Stimulated activated CD4-positive, alpha-beta T cell treated with anti-CD3 and anti-CD28 coated beads, Interleukin-15, amount 100 ng/mL, for 24 hours (primary cell): ENCODE data around the gene ADAMTS19.
"Not testable (repeated sequence)": the region's sequence is repeated elsewhere in the genome, so short reads cannot be mapped to it uniquely, and the experiment has no call there.

Source experiments
- DNase-seq: peaks from one replicate; pipeline ENCODE4 v3.0.0-alpha.2; 2020

ADAMTS19 gene, protein sequence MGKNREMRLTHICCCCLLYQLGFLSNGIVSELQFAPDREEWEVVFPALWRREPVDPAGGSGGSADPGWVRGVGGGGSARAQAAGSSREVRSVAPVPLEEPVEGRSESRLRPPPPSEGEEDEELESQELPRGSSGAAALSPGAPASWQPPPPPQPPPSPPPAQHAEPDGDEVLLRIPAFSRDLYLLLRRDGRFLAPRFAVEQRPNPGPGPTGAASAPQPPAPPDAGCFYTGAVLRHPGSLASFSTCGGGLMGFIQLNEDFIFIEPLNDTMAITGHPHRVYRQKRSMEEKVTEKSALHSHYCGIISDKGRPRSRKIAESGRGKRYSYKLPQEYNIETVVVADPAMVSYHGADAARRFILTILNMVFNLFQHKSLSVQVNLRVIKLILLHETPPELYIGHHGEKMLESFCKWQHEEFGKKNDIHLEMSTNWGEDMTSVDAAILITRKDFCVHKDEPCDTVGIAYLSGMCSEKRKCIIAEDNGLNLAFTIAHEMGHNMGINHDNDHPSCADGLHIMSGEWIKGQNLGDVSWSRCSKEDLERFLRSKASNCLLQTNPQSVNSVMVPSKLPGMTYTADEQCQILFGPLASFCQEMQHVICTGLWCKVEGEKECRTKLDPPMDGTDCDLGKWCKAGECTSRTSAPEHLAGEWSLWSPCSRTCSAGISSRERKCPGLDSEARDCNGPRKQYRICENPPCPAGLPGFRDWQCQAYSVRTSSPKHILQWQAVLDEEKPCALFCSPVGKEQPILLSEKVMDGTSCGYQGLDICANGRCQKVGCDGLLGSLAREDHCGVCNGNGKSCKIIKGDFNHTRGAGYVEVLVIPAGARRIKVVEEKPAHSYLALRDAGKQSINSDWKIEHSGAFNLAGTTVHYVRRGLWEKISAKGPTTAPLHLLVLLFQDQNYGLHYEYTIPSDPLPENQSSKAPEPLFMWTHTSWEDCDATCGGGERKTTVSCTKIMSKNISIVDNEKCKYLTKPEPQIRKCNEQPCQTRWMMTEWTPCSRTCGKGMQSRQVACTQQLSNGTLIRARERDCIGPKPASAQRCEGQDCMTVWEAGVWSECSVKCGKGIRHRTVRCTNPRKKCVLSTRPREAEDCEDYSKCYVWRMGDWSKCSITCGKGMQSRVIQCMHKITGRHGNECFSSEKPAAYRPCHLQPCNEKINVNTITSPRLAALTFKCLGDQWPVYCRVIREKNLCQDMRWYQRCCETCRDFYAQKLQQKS

GRCh38 chr5:129459777-129460671 is at the start of gene ADAMTS19:
TSS of gene ADAMTS19 (plus strand) at chr5:129460298. CDS start at chr5:129460392, 94 bp downstream.
- peak; percentile 46 for DNase-seq

GRCh38 chr5:129410488-129410887 is 49.6 kb upstream of the ADAMTS19 start:
- DNase-seq = no peak

GRCh38 chr5:129412721-129413120 is 47.4 kb upstream of the ADAMTS19 start:
- no peak for DNase-seq

DNA sequence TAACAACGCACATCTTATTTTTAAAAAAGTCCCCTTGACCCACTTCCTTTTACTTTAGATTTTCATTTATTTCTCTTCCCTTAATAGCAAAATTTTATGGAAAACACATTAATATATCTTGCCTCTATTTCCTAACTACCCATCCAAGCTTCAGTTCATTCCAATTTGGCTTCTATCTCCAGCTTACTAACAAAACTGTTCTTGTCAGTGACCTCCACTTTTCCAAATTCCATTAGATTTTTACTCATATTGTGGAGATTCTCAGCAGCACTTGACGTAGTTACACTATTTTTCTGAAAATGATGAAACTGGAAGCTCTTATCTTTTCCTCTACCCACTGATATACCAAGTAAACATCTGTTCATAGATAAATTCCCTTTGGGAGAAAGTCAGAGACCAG is 46.5 kb upstream of the ADAMTS19 start:
- DNase-seq = no peak

GRCh38 chr5:129419292-129419691 is 40.8 kb upstream of the ADAMTS19 start:
- DNase-seq = no peak

GRCh38 chr5:129425031-129425430 is 35.1 kb upstream of the ADAMTS19 start:
- DNase-seq = no peak

DNA sequence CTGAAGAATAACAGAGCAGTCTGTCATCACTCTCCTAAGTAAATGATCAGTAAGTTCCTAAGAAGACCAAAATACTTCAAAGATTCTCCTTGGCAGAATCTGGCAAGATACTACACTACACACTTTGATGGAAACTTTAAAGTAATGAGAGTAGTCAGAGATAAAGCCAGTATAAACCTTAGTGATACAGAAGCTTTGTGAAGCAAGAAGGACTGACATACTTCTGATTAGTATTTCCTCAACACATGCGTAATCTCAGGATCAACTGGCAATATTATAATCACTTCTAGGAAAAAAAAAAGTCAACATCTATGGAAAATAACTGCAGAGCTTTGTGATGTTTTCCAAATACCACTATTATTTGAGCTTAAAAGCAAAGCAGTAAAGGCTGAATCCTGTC is 34.0 kb upstream of the ADAMTS19 start:
- DNase-seq = no peak

- not testable (repeated sequence) for DNase-seq
Measured at GRCh38 chr5:129428636-129429035, 31.5 kb upstream of the ADAMTS19 start.

- no peak for DNase-seq
Measured at GRCh38 chr5:129431406-129431805, 28.7 kb upstream of the ADAMTS19 start.

DNA sequence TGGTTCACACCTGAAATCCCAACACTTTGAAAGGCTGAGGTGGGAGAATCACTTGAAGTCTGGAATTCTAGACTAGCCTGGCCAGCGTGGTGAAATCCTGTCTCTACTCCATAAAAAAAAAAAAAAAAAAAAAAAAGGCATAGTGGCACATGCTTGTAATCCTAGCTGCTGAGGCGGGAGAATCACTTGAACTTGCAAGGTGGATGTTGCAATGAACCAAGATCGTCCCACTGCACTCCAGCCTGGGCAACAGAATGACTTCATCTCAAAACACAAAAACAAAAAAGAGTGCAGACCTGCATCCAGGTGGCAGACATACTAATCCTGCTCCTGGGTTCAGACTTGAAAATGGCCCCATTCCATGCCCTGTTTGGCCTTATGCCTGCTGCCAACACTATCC is 21.8 kb upstream of the ADAMTS19 start:
- DNase-seq = no peak

DNA sequence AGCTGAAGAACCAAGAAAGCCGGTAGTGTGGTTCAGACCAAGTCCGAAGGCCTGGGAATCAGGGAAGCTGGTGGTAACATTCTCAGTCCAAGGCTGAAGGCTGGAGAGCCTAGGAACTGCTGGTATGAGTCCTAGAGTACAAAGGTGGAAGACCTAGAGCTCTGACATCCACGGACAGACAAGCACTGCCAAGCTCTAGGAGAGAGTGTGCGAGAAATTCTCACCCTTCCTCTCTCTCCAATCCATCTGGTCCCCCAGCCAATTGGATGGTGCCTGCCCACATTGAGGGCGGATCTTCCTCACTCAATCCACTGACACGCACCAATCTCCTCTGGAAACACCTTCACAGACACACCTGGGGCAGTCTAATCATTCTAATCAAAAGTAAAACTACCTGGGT is 19.7 kb upstream of the ADAMTS19 start:
- DNase-seq = no peak

DNA sequence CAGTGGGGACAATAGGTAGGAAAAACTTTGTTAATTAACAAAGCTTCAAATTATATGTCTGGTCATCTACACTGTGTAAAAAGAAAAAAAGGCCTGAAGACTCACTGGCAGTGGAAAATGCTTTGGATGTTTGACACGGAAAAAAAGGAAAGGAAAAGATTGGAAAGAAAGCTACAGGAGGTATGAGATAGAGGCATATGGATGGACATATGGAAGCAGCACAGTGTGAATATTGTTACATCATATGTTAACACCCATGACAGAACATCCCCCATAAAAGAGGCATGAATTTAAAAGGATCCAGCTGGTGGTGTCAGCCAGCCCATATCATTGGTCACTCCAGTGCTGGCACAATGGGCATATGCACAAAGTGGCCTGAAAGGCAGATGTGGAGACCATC is 19.0 kb upstream of the ADAMTS19 start:
- no peak for DNase-seq

GRCh38 chr5:129445379-129445778 is 14.7 kb upstream of the ADAMTS19 start:
- no peak for DNase-seq

DNA sequence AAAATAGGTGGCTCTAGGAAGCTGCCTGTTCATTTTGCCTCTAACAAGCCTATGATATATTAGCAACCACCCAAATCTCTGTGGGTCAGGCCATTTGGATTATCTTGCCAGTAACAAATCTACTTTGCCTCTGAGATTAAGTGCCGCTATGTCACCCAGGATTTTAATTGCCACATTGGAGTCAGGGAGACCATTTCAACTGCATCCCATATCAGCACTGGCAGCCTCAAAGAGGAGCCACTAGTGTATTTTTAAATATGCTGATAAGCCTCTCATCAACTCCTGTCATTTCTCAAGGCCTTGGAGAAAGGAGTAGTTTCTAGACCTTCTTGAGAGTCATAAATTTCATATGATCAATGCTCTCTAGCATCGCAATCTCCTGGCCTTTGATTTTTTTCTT is 12.1 kb upstream of the ADAMTS19 start:
- no peak for DNase-seq

DNA sequence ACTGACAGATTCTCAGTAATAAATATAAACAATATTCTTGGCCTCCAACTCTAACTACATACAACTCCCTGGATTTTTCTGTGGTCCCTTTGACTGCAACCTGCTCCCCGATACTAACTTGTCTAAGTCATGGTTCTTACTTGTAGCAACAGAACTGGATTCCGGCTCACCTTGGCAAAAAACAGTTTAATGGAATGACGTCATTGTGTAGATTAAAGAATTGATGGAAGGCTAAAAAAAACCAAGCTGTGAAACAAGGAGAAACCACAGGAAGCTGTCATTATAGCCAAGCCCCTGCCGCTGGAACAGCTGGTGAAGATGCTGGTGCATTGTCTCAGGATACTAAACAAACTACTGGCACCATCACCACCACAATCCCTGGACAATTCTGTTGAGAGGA is 11.4 kb upstream of the ADAMTS19 start:
- DNase-seq = no peak

DNA sequence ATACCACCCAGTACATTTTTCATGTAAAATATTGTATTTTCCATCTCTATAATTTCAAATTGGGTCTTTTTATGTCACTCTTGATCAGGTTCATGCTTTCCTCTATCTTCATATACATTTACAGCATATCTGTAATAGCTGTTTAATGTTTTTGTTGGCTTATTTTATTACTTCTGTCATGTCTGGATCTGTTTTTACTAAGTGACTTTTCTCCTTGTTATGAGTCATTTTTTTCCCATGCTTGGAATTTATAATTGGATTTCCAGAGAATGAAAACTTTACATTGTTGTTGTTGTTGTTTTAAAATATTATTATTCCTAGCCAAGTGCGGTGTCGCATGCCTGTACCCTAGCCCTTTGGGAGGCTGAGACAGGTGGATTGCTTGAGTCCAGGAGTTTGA is 5.6 kb upstream of the ADAMTS19 start:
- no peak for DNase-seq

- DNase-seq = no peak
Measured at GRCh38 chr5:129459450-129459776, 685 bp upstream of the ADAMTS19 start.

DNA sequence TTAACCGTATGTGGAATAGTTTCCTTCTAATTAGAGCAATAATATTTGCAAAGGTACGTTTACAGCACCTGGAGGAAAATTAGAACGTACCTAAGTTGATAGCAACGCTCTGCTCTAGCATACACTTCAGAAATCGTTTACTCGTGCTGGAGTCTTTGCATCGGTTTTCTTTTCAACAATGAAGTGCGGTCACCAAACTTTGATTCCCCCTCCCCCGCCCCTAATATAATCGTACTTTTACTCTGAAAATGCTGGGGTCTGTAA is 506 bp downstream of the ADAMTS19 start:
- no peak for DNase-seq

DNA sequence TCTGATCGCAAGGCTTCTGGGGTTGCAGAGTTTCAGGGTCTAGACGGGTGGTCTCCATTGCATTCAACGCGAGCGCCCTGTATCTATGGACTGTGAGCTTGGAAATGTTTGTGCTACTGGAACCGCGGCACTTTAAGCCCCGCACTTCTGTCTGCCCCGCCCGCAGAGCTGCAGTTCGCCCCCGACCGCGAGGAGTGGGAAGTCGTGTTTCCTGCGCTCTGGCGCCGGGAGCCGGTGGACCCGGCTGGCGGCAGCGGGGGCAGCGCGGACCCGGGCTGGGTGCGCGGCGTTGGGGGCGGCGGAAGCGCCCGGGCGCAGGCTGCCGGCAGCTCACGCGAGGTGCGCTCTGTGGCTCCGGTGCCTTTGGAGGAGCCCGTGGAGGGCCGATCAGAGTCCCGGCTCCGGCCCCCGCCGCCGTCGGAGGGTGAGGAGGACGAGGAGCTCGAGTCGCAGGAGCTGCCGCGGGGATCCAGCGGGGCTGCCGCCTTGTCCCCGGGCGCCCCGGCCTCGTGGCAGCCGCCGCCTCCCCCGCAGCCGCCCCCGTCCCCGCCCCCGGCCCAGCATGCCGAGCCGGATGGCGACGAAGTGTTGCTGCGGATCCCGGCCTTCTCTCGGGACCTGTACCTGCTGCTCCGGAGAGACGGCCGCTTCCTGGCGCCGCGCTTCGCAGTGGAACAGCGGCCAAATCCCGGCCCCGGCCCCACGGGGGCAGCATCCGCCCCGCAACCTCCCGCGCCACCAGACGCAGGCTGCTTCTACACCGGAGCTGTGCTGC is 1.0 kb downstream of the ADAMTS19 start:
- peak; percentile 43 for DNase-seq

GRCh38 chr5:129461711-129462332 is 1.7 kb downstream of the ADAMTS19 start:
- no peak for DNase-seq

DNA sequence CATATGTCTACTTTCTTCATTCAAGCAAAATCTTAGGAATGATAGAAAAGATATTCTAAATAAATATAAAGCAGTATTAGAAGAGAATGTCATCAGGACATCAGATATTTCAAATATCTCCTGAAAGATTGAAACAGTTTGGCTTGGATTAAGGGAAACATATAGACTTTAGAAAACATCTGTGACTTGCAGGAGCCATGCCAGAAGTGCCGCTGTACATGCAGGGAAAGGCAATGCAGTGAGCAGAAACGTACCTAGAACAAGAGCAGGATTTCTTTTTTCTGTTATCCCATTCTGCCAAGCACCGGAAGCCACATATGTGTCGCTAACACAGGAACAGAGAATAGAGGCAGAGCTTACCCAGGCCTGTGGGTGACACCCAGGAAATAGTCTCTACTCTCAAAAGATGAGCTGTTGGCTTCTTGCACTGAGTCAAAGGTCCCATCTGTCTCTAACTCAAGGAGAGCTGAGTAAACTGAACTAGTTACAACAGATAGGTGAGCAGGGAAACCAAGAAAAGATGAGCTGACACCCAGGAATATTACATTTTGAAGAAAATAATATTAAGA is 5.8 kb downstream of the ADAMTS19 start:
- DNase-seq = no peak
